ENCODE results near the gene SRPRA.

DNA sequence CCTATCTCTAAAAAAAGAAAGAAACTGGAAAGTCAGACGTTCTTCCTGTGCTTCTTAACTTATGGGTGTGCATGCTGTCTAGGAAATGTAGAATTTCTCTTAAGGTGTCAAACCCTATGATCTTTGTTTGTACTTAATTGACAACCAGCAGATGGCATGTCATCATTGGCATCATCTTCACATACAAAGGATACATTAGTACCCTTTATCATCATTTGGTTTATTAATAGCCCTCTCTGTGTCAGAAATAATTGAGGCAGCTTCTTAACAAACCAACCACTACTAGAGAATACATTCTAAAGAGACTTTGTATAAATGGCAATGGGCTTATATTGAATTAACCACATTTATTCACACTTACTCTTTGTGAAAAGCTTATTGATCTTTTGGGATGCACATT is 13.9 kb downstream of the SRPRA start:
- TF ChIP-seq CTCF (IDR thresholded peaks at IDR 0.05) (no peak), POLR2A (IDR thresholded peaks at IDR 0.05) (no peak)
